H54 (cell line): ENCODE measurements around the gene CACHD1.

Experiments
- DNase-seq: peaks from one replicate; pipeline ENCODE4 v3.0.0; 2011; ENCODE audit warnings: low spot score, mixed read lengths; ENCODE audit not compliant: insufficient read length
- FAIRE-seq: peaks from 3 replicates; lab custom pipeline; 2011; peaks lifted over from hg19 to GRCh38; lab: Jason Lieb, UNC
- POLR2A ChIP-seq: IDR thresholded peaks from 2 replicates; pipeline ENCODE4 v1.6.1; 2011; ENCODE audit warnings: low read depth, mild to moderate bottlenecking, low read length

The CACHD1 gene

DNA sequence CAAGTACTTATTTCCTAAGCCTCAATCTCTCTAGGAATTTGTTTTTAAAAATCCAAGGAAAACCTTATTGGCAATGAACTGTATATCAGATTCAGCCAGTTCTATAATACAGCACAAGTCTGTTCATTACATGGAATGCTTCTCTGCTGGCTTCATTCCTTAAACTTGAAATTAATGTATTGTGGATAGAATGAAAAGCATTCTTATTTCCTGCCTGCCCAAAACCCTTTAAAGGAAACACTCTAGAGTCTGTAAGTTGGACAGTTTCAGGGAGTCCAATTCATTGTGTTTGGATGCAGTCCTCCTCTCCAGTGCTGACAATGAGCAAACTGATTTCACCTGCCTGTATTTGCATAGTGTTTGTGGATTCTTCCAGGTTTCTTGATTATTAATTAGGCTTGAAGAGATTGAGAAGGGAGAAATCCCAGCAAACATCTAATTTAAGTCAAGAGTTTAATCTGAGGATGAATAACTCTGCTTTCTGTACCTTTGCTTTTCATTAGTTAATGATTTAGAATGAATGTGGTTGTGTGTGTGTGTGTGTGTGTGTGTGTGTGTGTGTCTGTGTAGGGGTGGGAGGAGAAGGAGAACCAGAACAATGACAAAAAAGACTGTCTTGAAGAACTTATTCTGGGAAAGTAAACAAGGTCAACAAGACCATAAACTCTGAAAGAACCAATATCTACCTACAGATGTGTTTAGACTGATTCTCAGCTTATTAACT is 61.2 kb downstream of the CACHD1 start:
- FAIRE-seq (no peak), DNase-seq (no peak)
- TF ChIP-seq POLR2A = no peak

DNA sequence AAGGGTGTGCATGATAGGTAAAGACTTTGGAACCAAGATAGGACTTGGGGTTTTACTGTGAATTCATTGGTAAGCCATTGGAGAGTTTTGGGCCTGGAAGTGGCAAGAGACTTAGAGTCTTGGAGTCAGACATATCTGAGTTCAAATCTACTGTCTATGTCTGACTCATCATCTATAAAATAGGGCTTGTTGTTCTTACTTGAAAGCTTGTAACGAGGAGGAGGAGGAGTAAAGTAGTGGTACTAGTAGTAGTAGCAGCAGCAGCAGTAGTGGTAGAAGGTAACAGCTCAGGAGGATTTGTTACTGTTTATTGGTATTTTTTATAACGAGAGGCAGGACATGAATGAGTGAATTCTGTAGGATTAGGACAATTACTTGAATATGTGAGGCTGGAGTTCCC is 62.7 kb downstream of the CACHD1 start:
- FAIRE-seq (peak; percentile 72), DNase-seq (peak; percentile 20)
- no peak for TF ChIP-seq POLR2A

DNA sequence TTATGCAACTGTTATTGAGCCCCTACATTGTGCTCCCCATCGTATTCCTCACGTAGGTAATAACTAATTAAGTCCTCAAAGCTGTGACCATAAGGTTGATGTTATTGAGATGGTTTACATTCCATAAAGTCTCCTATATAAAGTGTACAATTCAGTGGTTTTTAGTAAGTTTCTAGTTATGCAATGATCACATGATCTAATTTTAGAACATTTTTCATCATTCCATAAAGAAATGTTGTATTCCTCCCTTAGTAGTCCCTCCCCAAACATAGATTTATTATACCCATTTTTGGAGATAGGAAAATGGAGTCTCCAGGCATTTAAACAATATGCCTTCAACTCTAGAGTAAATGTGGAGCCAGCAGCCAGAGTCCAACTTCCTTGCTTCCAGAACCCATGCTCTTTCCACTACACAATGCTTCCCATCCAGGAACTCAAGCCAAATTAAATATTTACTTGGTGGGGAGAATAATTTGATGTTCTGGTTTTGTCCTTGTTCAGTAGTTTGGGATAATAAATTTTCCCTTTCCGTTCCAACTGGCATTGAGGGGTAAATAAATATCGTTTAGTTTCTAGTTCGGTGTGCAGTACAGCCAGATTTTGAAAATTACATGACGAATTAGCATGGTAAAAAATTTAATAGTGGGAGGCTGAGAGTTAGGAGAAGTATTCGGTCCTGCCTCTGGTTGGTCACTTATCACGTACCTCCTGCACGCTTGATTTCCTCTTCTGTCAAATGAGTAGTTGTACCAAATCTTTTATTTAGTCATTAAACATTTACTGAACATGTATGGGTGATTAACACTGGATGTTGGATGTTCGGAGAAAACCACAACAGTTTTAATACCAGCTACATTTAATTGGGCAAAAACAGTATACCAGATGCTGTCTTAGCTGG is 66.3 kb downstream of the CACHD1 start:
- DNase-seq = no peak
- TF ChIP-seq POLR2A = no peak
- FAIRE-seq = no peak

DNA sequence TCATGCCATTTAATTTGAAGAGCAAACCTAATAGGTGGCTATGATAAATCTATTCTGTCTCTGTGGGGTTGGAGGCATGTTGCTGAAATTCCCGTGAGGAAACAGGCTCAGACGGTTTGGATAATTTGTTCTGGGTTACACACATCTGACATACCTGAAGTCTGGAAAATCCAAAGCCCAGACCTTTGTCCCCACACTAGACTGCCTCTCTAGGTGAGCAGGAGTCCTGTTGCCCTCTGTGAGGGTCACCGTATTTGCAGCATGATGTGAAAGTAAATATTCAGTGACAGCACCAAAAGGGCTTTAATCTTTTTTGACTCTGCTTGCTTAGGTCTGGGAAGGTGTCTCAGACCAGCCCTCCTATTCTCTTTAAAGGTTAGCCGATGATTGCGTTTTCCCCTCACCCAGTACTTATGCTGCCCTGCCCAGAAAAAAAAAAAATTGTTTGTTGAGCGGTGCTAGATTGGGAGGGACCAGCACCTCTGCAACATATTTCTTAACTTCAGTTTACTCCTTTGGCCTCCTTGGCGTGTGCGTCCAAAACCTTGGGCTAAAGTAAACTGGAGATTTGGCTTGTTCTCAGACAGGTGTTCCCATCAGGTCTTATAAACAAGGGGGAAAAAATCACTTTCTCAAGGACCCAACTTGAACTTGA is 67.0 kb downstream of the CACHD1 start:
- TF ChIP-seq POLR2A = no peak
- no peak for DNase-seq
- FAIRE-seq = no peak

DNA sequence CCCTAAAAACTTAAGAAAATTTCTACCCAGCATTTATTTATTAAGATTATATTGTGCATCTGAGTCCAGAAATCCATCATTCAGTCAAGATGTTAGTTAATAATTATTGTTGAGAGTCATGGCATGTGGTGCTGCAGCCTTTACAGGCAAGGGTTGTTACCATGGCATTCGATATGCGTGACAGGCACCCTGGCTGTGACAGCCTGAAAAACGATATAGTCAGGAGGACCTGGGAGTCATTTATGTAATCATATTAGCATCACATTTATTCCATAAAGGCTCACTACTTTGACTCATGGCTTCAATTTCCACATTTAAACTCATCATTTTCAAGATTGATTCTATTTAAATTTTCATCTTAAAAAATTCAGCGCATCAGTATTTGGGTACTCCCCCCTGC is 68.0 kb downstream of the CACHD1 start:
- TF ChIP-seq POLR2A = no peak
- DNase-seq (no peak), FAIRE-seq (no peak)

DNA sequence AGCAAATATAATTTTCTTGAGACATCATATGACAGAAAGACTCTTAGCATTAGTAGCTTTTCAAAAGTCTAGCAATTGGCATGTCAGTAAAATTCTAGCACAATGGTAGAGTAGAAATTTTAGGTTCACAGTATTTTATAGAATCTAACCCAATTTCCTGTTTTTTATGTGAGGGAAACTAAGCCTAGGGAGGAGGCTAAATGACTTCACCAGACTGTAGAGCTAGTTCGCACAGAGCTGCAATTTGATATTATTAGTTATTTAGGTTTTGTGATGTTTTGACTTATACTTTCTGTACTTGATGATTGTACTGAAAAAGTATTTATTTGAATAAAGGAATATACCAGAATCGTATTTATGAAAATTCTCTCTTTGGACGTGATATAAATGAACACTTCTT is 68.5 kb downstream of the CACHD1 start:
- no peak for TF ChIP-seq POLR2A
- FAIRE-seq (no peak), DNase-seq (no peak)

DNA sequence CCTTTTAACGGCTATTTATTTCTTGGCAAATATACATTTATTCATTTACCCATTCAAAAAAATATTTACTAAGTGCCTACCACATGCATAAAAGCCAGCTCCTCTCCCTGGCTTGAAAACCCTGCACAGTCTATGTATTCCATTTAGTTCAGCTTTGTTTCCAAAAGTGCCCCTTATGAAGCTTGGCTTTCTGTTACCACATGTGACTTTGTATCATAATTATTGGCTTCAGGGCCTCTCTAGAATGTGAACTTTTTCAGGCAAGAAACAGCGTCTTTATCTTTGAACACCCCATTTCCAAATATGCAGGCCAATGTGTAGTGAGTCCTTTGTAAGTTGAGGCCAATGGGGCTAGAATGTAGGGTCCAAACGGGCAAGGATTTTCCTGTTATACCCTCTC is 69.4 kb downstream of the CACHD1 start:
- no peak for TF ChIP-seq POLR2A
- no peak for DNase-seq
- no peak for FAIRE-seq

DNA sequence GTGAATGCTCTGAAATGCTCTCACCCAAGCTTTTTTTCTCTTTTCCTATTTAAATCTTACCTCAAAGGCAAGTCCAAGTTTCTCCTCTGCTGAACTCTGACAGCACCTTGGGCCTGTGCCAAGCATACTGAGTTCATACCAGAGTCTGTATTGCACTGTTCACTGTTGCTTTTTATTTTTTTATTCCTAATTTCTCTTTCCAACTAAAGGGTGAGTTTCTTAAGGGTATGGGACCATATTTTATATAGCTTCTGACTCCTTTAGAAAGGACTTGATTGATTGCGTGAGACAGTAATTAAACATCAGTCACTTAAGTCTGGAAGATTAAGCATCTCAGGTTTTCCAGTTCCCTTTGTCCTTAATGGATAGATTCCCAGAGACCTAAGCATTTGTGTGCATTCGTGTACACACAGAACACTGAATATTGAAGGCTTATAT is 69.9 kb downstream of the CACHD1 start:
- FAIRE-seq = no peak
- no peak for TF ChIP-seq POLR2A
- no peak for DNase-seq

DNA sequence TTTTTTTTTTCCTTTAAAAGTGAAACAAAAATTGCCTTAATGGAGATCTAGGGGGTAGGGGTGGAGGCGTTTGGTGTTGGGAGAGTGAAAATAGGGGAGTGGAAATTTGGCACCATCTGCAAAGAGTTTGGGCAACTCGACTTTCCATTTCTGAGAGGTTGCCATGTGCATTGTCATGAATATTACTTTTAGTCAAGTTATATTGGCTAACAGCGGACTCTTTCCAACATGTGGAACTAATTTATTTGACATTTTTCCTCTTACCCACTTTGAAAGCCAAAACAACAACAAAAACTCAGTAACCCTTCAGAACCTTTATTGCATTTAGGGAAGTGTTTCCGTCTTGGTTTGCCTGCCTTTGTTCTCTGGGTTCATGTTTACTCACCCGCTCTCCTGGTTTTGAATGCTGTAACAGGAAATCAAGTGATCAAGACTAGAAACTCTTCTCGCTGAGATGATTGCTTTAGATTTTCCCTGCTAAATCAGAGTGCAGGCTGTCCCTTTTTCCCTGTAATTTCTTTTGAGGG is 70.4 kb downstream of the CACHD1 start:
- no peak for TF ChIP-seq POLR2A
- DNase-seq (no peak), FAIRE-seq (no peak)

DNA sequence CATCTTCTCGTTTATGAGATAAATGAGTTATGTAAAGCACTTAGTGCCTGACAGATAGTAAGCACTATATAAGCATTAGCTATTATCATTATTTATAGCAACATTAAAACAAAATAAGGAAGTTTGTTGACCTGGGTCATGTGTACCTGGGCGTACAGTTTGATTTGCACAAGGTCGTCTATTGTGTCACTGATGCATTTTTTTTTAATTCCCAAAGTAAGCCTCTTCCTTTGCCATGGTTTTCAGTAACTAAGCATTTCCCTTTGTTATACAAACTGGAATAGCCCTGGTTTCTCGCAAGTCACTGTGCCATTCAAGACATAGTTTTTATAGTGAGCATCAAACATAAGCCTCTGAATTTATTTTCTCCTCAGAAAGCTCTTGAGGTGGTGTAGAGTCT is 72.2 kb downstream of the CACHD1 start:
- no peak for FAIRE-seq

DNA sequence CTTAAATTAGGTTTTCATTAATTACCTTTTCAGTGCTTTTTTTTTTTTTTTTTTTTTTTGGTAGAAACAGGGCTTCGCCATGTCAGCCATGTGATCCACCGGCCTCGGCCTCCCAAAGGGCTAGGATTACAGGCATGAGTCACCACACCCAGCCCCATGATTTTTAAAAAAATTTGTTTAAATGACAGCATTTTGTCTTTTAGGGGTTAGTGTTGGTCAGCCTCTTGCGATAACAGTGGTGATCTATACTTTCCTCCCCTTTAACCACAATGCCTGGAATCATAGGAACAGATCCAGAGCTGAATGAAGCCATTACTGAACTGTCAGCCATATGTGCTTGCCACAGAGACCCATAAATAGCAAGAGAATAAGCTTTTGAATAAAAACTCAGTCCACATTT is 73.9 kb downstream of the CACHD1 start:
- DNase-seq = no peak
- no peak for FAIRE-seq
- no peak for TF ChIP-seq POLR2A

More for the DNA sequence above, 72.2 kb downstream of the CACHD1 start:
- TF ChIP-seq POLR2A = no peak
- DNase-seq = no peak

DNA sequence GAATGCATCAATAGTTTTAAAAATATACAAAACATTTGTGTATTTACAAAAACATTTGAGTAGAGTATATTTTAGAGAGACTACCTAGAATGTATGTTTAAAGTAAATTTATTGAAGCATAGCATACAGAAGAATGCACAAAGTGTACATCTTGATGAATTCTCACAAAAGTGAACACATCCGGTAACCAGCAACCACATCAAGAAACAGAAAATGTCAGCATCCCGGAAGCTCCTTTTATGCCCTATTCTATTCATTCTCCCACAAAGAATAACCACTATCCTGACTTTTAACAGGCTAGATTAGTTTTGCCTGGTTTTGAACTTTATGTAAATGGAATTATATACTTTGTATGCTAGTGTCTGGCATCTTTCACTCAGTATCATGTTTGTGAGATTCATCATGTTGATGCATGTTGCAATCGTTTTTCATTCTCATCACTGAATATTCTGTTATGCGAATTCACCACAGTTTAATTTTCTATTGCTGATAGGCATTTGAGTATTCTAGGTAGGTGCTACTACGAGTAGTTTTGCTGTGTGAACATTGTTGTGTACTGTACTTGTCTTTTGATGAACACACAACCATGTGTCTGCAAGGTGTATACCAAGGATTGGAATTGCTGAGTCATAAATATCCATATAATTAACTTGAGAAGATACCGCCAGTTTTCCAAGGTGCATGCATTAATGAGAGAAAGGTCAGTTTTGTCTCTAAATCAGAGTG is 75.4 kb downstream of the CACHD1 start:
- no peak for DNase-seq
- FAIRE-seq = peak; percentile 43
- no peak for TF ChIP-seq POLR2A

DNA sequence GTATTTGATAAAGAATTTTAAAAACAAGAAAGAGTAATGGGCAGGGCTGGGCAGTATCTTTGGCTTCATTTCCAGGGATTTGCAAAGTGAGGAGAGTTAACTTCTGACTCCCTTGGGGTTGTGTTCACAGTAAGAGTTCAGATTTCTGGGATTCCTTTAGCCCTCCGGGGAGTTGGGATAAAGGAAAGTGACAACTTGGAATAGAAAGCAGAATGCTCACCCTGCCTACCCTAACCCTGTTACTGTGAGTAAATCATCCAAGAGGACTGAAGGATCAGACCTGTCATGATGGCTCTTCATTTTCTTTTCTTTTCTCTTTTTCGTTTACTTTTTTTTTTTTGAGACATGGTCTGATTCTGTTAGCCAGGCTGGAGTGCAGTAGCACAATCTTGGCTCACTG is 76.1 kb downstream of the CACHD1 start:
- FAIRE-seq = no peak
- no peak for DNase-seq
- TF ChIP-seq POLR2A = no peak
